KMS-11 (cell line): ENCODE data around the gene PRDM15.

Source experiments
- H2AFZ ChIP-seq: fragments of 200-600 bp; sonication (generic); 2 replicates; pipeline ENCODE4 v1.6.1; 2016; ENCODE audit warnings: antibody characterized with exemption, mixed run types, low read depth
- H3K27ac ChIP-seq: fragments of 200-600 bp; sonication (generic); 2 replicates; pipeline ENCODE4 v1.6.1; 2016; ENCODE audit warnings: mild to moderate bottlenecking, mixed run types
- H3K27me3 ChIP-seq: fragments of 200-600 bp; sonication (generic); 2 replicates; pipeline ENCODE4 v1.6.1; 2017; ENCODE audit warnings: mild to moderate bottlenecking, low read depth, mixed run types, moderate library complexity; ENCODE audit not compliant: insufficient read depth
- H3K36me3 ChIP-seq: fragments of 200-600 bp; sonication (generic); 2 replicates; pipeline ENCODE4 v1.6.1; 2017; ENCODE audit warnings: mild to moderate bottlenecking, mixed run types; ENCODE audit not compliant: insufficient read depth
- H3K4me1 ChIP-seq: fragments of 200-600 bp; sonication (generic); 2 replicates; pipeline ENCODE4 v1.6.1; 2016; ENCODE audit warnings: mild to moderate bottlenecking, low read depth, mixed run types; ENCODE audit not compliant: poor library complexity, severe bottlenecking
- H3K4me2 ChIP-seq: fragments of 200-600 bp; sonication (generic); 2 replicates; pipeline ENCODE4 v1.7.0; 2016; ENCODE audit warnings: mild to moderate bottlenecking, mixed run types
- H3K4me3 ChIP-seq: fragments of 200-600 bp; sonication (generic); IDR thresholded peaks from 2 replicates; pipeline ENCODE4 v1.6.1; 2017; ENCODE audit warnings: low read depth, low read length, mixed read lengths; ENCODE audit not compliant: insufficient read depth
- H3K79me2 ChIP-seq: fragments of 200-600 bp; sonication (generic); 2 replicates; pipeline ENCODE4 v1.6.1; 2016; ENCODE audit warnings: low read depth, mixed run types; ENCODE audit not compliant: insufficient read depth
- H3K9ac ChIP-seq: fragments of 200-600 bp; sonication (generic); 2 replicates; pipeline ENCODE4 v1.6.1; 2016; ENCODE audit warnings: mild to moderate bottlenecking, mixed run types
- H4K20me1 ChIP-seq: fragments of 200-600 bp; sonication (generic); 2 replicates; pipeline ENCODE4 v1.6.1; 2016; ENCODE audit warnings: mild to moderate bottlenecking, mixed run types; ENCODE audit not compliant: insufficient read depth
- TF ChIP-seq, protein P1 (sequence below): fragments of 200-600 bp; sonication (generic); conservative IDR thresholded peaks from 2 replicates; pipeline ENCODE4 v1.6.1; 2017; ENCODE audit warnings: low read depth, mild to moderate bottlenecking, antibody characterized with exemption, low read length, moderate library complexity, mixed read lengths

Gene PRDM15

GRCh38 chr21:41846033-41846317, 33.2 kb downstream of the PRDM15 start:
- no peaks in the 10 kb centered on the region for H4K20me1 ChIP-seq
- no peak overlapping the region for H3K4me3 ChIP-seq
- H3K79me2 ChIP-seq = no peaks in the 10 kb centered on the region
- no peak overlapping the region for H3K9ac ChIP-seq
- no peaks in the 10 kb centered on the region for H3K27me3 ChIP-seq
- H3K4me2 ChIP-seq = no peak overlapping the region
- no peaks in the 10 kb centered on the region for H3K4me1 ChIP-seq
- H2AFZ ChIP-seq = no peak overlapping the region
- H3K36me3 ChIP-seq = no peaks in the 10 kb centered on the region
- H3K27ac ChIP-seq = no peak overlapping the region
- TF ChIP-seq, protein P1, sequence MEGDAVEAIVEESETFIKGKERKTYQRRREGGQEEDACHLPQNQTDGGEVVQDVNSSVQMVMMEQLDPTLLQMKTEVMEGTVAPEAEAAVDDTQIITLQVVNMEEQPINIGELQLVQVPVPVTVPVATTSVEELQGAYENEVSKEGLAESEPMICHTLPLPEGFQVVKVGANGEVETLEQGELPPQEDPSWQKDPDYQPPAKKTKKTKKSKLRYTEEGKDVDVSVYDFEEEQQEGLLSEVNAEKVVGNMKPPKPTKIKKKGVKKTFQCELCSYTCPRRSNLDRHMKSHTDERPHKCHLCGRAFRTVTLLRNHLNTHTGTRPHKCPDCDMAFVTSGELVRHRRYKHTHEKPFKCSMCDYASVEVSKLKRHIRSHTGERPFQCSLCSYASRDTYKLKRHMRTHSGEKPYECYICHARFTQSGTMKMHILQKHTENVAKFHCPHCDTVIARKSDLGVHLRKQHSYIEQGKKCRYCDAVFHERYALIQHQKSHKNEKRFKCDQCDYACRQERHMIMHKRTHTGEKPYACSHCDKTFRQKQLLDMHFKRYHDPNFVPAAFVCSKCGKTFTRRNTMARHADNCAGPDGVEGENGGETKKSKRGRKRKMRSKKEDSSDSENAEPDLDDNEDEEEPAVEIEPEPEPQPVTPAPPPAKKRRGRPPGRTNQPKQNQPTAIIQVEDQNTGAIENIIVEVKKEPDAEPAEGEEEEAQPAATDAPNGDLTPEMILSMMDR = no peak

- Histone ChIP-seq H3K4me1 (no peaks in the 10 kb centered on the region), H3K79me2 (no peaks in the 10 kb centered on the region), H4K20me1 (no peaks in the 10 kb centered on the region), H3K4me3 (no peak overlapping the region), H3K9ac (no peak overlapping the region), H3K27me3 (no peaks in the 10 kb centered on the region), H2AFZ (no peak overlapping the region), H3K4me2 (no peak overlapping the region), H3K36me3 (no peaks in the 10 kb centered on the region), H3K27ac (no peak overlapping the region)
- TF ChIP-seq, protein P1 = no peak
Observed at GRCh38 chr21:41845310-41846032, 33.7 kb downstream of the PRDM15 start.

DNA sequence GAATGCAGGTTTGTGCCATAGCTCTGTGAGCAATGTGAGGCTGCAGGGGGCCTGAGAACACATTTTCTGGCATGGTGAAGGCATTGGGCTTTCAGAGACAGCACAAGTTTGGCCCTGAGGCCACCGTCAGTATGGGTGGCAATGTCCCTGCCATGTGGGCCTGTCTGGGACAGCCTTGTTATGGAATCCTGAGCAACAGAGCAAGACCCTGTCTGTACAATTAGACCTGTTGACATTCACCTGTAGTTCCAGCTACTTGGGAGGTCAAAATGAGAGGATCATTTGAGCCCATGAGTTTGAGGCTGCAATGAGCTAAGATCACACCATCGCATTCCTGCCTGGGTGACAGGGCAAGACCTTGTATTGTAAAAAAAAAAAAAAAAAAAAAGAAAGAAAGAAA, 35.6 kb downstream of the PRDM15 start:
- H3K79me2 ChIP-seq = no peaks in the 10 kb centered on the region
- no peaks in the 10 kb centered on the region for H3K36me3 ChIP-seq
- H3K9ac ChIP-seq = no peak overlapping the region
- H2AFZ ChIP-seq = no peak overlapping the region
- H3K4me3 ChIP-seq = no peak overlapping the region
- no peak overlapping the region for H3K27ac ChIP-seq
- TF ChIP-seq, protein P1 = no peak
- H3K4me1 ChIP-seq = no peaks in the 10 kb centered on the region
- H3K27me3 ChIP-seq = no peaks in the 10 kb centered on the region
- no peak overlapping the region for H3K4me2 ChIP-seq
- no peaks in the 10 kb centered on the region for H4K20me1 ChIP-seq

DNA sequence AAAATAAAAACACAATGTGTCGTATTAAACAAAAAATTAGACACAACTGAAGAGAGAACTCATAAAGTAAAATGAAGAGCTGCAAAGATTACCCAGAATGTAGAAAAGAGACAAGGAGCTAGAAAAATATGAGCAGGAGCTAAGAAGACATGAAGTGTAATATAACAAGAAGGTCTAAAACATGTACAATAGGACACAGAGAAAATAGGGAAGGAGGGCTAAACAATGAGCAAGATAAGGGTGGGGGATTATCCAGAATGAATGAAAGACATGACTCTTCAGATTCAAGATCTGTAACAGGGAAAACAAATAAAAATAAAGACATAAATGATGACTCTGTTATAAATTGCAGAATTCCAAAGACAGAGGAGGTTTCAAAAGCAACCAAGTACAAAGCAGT, 38.3 kb downstream of the PRDM15 start:
- Histone ChIP-seq H4K20me1 (no peaks in the 10 kb centered on the region), H2AFZ (no peak overlapping the region), H3K27ac (no peak overlapping the region), H3K4me2 (no peak overlapping the region), H3K79me2 (no peaks in the 10 kb centered on the region), H3K36me3 (no peaks in the 10 kb centered on the region), H3K4me3 (no peak overlapping the region), H3K9ac (no peak overlapping the region), H3K4me1 (no peaks in the 10 kb centered on the region), H3K27me3 (no peaks in the 10 kb centered on the region)
- TF ChIP-seq, protein P1 = no peak
